Ectodermal cell (in vitro differentiated cells): Measurements from ENCODE around the gene USH2A.

Experiments used
- H3K27ac ChIP-seq: 2 replicates; pipeline ENCODE4 v1.7.0; 2013; ENCODE audit warnings: mild to moderate bottlenecking, low read depth, low read length; ENCODE audit not compliant: insufficient read depth, poor library complexity, severe bottlenecking
- H3K27me3 ChIP-seq: 2 replicates; pipeline ENCODE4 v1.7.0; 2013; ENCODE audit warnings: mild to moderate bottlenecking, low read length; ENCODE audit not compliant: insufficient read depth, control insufficient read depth, poor library complexity, severe bottlenecking
- H3K36me3 ChIP-seq: one replicate; pipeline ENCODE4 v1.7.0; 2013; ENCODE audit warnings: low read length; ENCODE audit not compliant: control insufficient read depth, insufficient read depth
- H3K4me1 ChIP-seq: one replicate; pipeline ENCODE4 v1.7.0; 2013; ENCODE audit warnings: low read length; ENCODE audit not compliant: control insufficient read depth, insufficient read depth
- H3K4me3 ChIP-seq: 2 replicates; pipeline ENCODE4 v1.7.0; 2013; ENCODE audit warnings: low read depth, low read length, control low read depth; ENCODE audit not compliant: insufficient read depth
- H3K9me3 ChIP-seq: 2 replicates; pipeline ENCODE4 v1.7.0; 2013; ENCODE audit warnings: mild to moderate bottlenecking, low read length, moderate library complexity; ENCODE audit not compliant: control insufficient read depth
- WGBS, 2 experiments: methylation state at CpG; one replicate each; pipeline ENCODE4 v1.1.7; 2013; ENCODE audit warnings: missing lambda C conversion rate in 2 of 2; 5-methylcytosine and 5-hydroxymethylcytosine counted together

USH2A gene

GRCh38 chr1:216332462-216332861 is 90.8 kb downstream of the USH2A start:
- H3K9me3 ChIP-seq: peaks cover 2% of the 10 kb centered on the region
- no peak overlapping the region for H3K4me3 ChIP-seq
- 92 to 98% methylated on average over 3 of the region's 3 CpGs for WGBS, 2 experiments
- H3K4me1 ChIP-seq: no peaks in the 10 kb centered on the region
- H3K27ac ChIP-seq: no peak overlapping the region
- no peaks in the 10 kb centered on the region for H3K36me3 ChIP-seq
- no peaks in the 10 kb centered on the region for H3K27me3 ChIP-seq

DNA sequence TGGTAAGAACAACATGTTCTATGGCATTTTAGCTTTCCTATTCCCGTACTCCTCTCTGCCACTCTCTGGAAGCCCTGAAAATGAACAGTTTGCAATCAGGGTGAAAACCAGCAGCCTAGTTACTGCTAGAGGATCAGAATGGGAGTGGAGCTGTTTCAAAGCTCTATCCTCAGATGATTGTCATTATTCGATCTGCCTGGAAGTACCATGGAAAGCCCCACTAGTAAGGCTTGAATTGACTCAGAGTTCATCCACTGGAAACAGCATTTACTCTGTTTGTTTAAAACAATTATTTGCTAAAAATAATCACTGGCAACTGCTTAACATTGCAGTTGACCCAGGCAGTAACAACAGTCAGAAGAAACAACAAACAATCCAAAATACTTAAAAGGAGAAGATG is 91.2 kb downstream of the USH2A start:
- no peak overlapping the region for H3K27ac ChIP-seq
- no peaks in the 10 kb centered on the region for H3K27me3 ChIP-seq
- 92 to 93% methylated on average over 2 of the region's 2 CpGs for WGBS, 2 experiments
- no peak overlapping the region for H3K4me3 ChIP-seq
- H3K4me1 ChIP-seq: no peaks in the 10 kb centered on the region
- H3K36me3 ChIP-seq: no peaks in the 10 kb centered on the region
- H3K9me3 ChIP-seq: peaks cover 2% of the 10 kb centered on the region

- Histone ChIP-seq H3K27ac (no peak overlapping the region), H3K4me3 (no peak overlapping the region), H3K9me3 (peaks cover 2% of the 10 kb centered on the region), H3K36me3 (no peaks in the 10 kb centered on the region), H3K27me3 (no peaks in the 10 kb centered on the region), H3K4me1 (no peaks in the 10 kb centered on the region)
Observed at GRCh38 chr1:216331211-216331610, 92.0 kb downstream of the USH2A start.

GRCh38 chr1:216330262-216330661 is 93.0 kb downstream of the USH2A start:
- H3K27ac ChIP-seq: no peak overlapping the region
- 94 to 95% methylated on average over 1 to 2 of the region's 2 CpGs for WGBS, 2 experiments

DNA sequence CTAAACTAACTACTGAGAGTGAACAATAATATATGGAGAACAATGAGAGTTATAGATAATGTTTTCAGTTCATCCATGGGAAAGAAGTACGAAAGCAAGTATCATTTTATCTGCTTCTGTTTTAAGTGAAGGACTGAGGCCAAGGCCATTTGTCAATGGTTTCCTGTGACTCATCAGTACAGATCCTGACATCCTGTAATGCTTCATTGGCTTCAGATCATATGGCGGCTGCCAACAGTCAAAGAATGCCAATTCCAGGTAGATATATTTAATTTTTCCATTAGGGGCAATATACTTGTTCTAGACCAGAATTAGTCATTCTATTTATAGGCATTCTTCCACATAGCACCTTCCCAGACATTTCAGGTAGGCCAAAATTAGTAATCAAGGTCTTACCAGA is 97.3 kb downstream of the USH2A start:
- Histone ChIP-seq H3K4me1 (no peaks in the 10 kb centered on the region), H3K9me3 (no peaks in the 10 kb centered on the region), H3K4me3 (no peak overlapping the region), H3K27ac (no peak overlapping the region), H3K27me3 (no peaks in the 10 kb centered on the region), H3K36me3 (no peaks in the 10 kb centered on the region)
- WGBS, 2 experiments: 98 to 99% methylated on average over 2 of the region's 2 CpGs

More at GRCh38 chr1:216330262-216330661, 93.0 kb downstream of the USH2A start:
- H3K9me3 ChIP-seq: peaks cover 2% of the 10 kb centered on the region
- no peaks in the 10 kb centered on the region for H3K4me1 ChIP-seq
- H3K27me3 ChIP-seq: no peaks in the 10 kb centered on the region
- H3K36me3 ChIP-seq: no peaks in the 10 kb centered on the region
- no peak overlapping the region for H3K4me3 ChIP-seq

GRCh38 chr1:216325336-216325735 is 97.9 kb downstream of the USH2A start:
- Histone ChIP-seq H3K4me3 (no peak overlapping the region), H3K27me3 (no peaks in the 10 kb centered on the region), H3K27ac (no peak overlapping the region), H3K9me3 (no peaks in the 10 kb centered on the region), H3K4me1 (no peaks in the 10 kb centered on the region), H3K36me3 (no peaks in the 10 kb centered on the region)
- 90 to 94% methylated on average over 5 to 7 of the region's 7 CpGs for WGBS, 2 experiments

- WGBS, 2 experiments: 94 to 97% methylated on average over 5 to 6 of the region's 6 CpGs
- H3K36me3 ChIP-seq: no peaks in the 10 kb centered on the region
- H3K27ac ChIP-seq: no peak overlapping the region
- H3K4me3 ChIP-seq: no peak overlapping the region
- H3K9me3 ChIP-seq: no peaks in the 10 kb centered on the region
- no peaks in the 10 kb centered on the region for H3K4me1 ChIP-seq
- H3K27me3 ChIP-seq: no peaks in the 10 kb centered on the region
Observed at GRCh38 chr1:216323344-216323743, 99.9 kb downstream of the USH2A start.

GRCh38 chr1:216314379-216315095 is 108.7 kb downstream of the USH2A start:
- Histone ChIP-seq H3K27ac (no peak overlapping the region), H3K4me3 (no peak overlapping the region), H3K4me1 (no peaks in the 10 kb centered on the region), H3K27me3 (no peaks in the 10 kb centered on the region), H3K9me3 (no peaks in the 10 kb centered on the region), H3K36me3 (no peaks in the 10 kb centered on the region)
- 93 to 100% methylated on average over 2 of the region's 3 CpGs for WGBS, 2 experiments

DNA sequence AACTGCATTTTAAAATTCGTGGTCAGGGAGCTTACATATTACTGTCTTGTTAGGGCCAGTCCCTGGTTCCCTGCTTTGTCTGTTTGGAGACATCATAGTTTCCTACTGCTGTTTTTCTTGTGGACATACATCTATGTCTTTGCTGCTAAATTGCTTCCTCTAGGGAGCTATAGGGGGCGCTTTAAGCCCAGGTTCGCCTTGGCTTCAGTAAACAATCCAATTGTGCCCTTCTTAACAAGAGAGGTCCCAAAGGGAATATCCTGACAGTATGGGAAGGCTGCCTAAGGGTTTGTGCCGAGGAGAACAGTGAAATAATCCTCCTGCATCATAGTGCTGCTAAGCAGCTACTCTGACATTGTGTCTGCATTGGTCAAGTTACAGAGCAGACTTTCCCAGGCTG is 112.5 kb downstream of the USH2A start:
- Histone ChIP-seq H3K4me3 (no peak overlapping the region), H3K27ac (no peak overlapping the region), H3K9me3 (no peaks in the 10 kb centered on the region), H3K36me3 (no peaks in the 10 kb centered on the region), H3K27me3 (no peaks in the 10 kb centered on the region), H3K4me1 (no peaks in the 10 kb centered on the region)
- WGBS, 2 experiments: 10 to 13% methylated on average over 4 of the region's 4 CpGs

- no peaks in the 10 kb centered on the region for H3K4me1 ChIP-seq
- no peak overlapping the region for H3K27ac ChIP-seq
- 93 to 95% methylated on average over 4 of the region's 4 CpGs for WGBS, 2 experiments
- no peaks in the 10 kb centered on the region for H3K36me3 ChIP-seq
- H3K4me3 ChIP-seq: no peak overlapping the region
- H3K27me3 ChIP-seq: no peaks in the 10 kb centered on the region
- H3K9me3 ChIP-seq: no peaks in the 10 kb centered on the region
Observed at GRCh38 chr1:216306830-216307229, 116.4 kb downstream of the USH2A start.

DNA sequence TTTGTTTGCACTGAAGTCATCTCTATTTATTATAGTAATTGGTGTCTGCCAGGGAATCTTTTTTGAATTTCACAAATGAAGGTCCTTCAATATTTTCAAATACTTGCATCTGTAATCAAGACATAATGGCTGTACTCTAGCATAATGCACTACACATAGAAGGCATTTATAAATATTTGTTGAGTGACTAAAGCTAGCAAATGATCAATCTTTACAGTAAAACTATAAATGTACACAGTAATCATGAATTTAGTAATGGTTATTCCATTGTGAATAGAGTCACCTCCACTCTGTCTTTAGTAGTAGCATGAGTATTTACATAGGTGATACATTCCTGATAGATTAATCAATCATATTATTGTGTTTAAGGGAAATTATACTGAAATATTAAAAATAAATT is 119.6 kb downstream of the USH2A start:
- Histone ChIP-seq H3K27me3 (no peaks in the 10 kb centered on the region), H3K4me1 (no peaks in the 10 kb centered on the region), H3K36me3 (no peaks in the 10 kb centered on the region), H3K27ac (no peak overlapping the region), H3K9me3 (no peaks in the 10 kb centered on the region), H3K4me3 (no peak overlapping the region)
